HCT116 (cell line): Measurements from ENCODE around the gene RIMS4. TPM values are rescaled to one million over a fixed set of nuclear protein-coding genes. Genes with fewer than 3 reads are reported as not detected.

Experiments
- ATAC-seq: fragments of 200-7000 bp; cut with Tn5 transposase; 2 replicates; pipeline ENCODE4 v1.9.1; 2020; ENCODE audit warnings: mild to moderate bottlenecking, moderate library complexity
- BruUV-seq: library from RNA; stranded (reverse); fragments of 400-500 nt; replicated peaks from 2 replicates; lab custom pipeline; 2021; lab: Mats Ljungman, UMichigan
- CTCF ChIA-PET: fragments of 300-600 bp; sonication (Branson Sonifier 250); formaldehyde crosslinking; loops from one replicate; lab custom pipeline; 2021; ENCODE audit warnings: antibody characterized with exemption; lab: Charles Lee
- POLR2A ChIA-PET: fragments of 300-600, 350-600 bp; sonication (Branson Sonifier 250); formaldehyde crosslinking; loops from one replicate; lab custom pipeline; 2021; ENCODE audit warnings: antibody characterized with exemption; lab: Charles Lee
- RAD21 ChIA-PET, 2 experiments: fragments of 300-600 bp; sonication (Branson Sonifier 250); formaldehyde crosslinking; loops; one replicate each; lab custom pipeline; 2023; ENCODE audit warnings: low total read pairs in 2 of 2; ENCODE audit not compliant: uncharacterized antibody in 2 of 2, unreplicated experiment in 2 of 2, low non-redundant PET in 1 of 2; lab: Charles Lee
- DNase-seq: peaks from one replicate; pipeline ENCODE4 v3.0.0-alpha.2; 2010; ENCODE audit warnings: low read depth, low spot score
- H2AFZ ChIP-seq: fragments of 200-600 bp; shearing (Covaris generic), sonication (generic); 2 replicates; pipeline ENCODE4 v1.6.1; 2017; ENCODE audit warnings: low read depth, mixed run types, mixed read lengths, antibody characterized with exemption, low read length; ENCODE audit not compliant: poor library complexity, severe bottlenecking
- H3K27ac ChIP-seq: 2 replicates; pipeline ENCODE4 v1.5.1; 2012; ENCODE audit warnings: low read depth, low read length
- H3K27me3 ChIP-seq: fragments of 200-600 bp; sonication (generic); 2 replicates; pipeline ENCODE4 v1.6.1; 2016; ENCODE audit warnings: mixed run types, low read length, mixed read lengths; ENCODE audit not compliant: insufficient read depth
- H3K36me3 ChIP-seq, 2 experiments: fragments of 200-500 bp in 1 of 2; fragments of 200-600 bp in 1 of 2; sonication (Bioruptor generic) in 1 of 2; sonication (generic) in 1 of 2; 2 replicates each; pipeline versions ENCODE4 v1.5.1 to v1.6.1; 2014 to 2016; ENCODE audit warnings: low read length in 2 of 2, inconsistent platforms in 1 of 2, mixed read lengths in 1 of 2, mixed run types in 1 of 2; ENCODE audit not compliant: insufficient read depth in 2 of 2, control insufficient read depth in 1 of 2
- H3K4me1 ChIP-seq, 2 experiments: fragments of 200-600 bp in 1 of 2; sonication (generic) in 1 of 2; 2 replicates each; pipeline versions ENCODE4 v1.5.1 to v1.6.1; 2012 to 2017; ENCODE audit warnings: low read length in 2 of 2, inconsistent platforms in 1 of 2, mild to moderate bottlenecking in 1 of 2, mixed read lengths in 1 of 2, mixed run types in 1 of 2, moderate library complexity in 1 of 2; ENCODE audit not compliant: insufficient read depth in 2 of 2, control insufficient read depth in 1 of 2
- H3K4me2 ChIP-seq: fragments of 200-600 bp; sonication (generic); 2 replicates; pipeline ENCODE4 v1.6.1; 2017; ENCODE audit warnings: mixed run types, low read length, mixed read lengths
- H3K4me3 ChIP-seq, 2 experiments: fragments of 200-600 bp in 1 of 2; sonication (generic) in 1 of 2; replicated peaks in 1 of 2; 2 replicates each; pipeline ENCODE4 v1.5.1; 2011 to 2016; ENCODE audit warnings: low read length in 2 of 2, control low read depth in 1 of 2, low read depth in 1 of 2, mild to moderate bottlenecking in 1 of 2, mixed read lengths in 1 of 2, mixed run types in 1 of 2
- H3K79me2 ChIP-seq: fragments of 200-600 bp; sonication (generic); 2 replicates; pipeline ENCODE4 v1.6.1; 2017; ENCODE audit warnings: mild to moderate bottlenecking, mixed run types, low read length, moderate library complexity, mixed read lengths; ENCODE audit not compliant: insufficient read depth
- H3K9ac ChIP-seq: fragments of 200-600 bp; sonication (generic); 2 replicates; pipeline ENCODE4 v1.6.1; 2016; ENCODE audit warnings: low read length, mixed read lengths
- H3K9me2 ChIP-seq: fragments of 200-600 bp; sonication (generic), shearing (Covaris generic); 2 replicates; pipeline ENCODE4 v1.6.1; 2017; ENCODE audit warnings: mixed run types, mild to moderate bottlenecking, moderate library complexity; ENCODE audit not compliant: insufficient read depth
- H3K9me3 ChIP-seq, 2 experiments: fragments of 200-500 bp in 1 of 2; fragments of 200-600 bp in 1 of 2; sonication (Bioruptor generic) in 1 of 2; sonication (generic) in 1 of 2; 2 replicates each; pipeline ENCODE4 v1.6.1; 2014 to 2017; ENCODE audit warnings: low read length in 2 of 2, mixed read lengths in 2 of 2, inconsistent platforms in 1 of 2, low read depth in 1 of 2, mild to moderate bottlenecking in 1 of 2, mixed run types in 1 of 2, moderate library complexity in 1 of 2; ENCODE audit not compliant: control insufficient read depth in 1 of 2, insufficient read depth in 1 of 2
- H4K20me1 ChIP-seq: fragments of 200-600 bp; sonication (generic), shearing (Covaris generic); 2 replicates; pipeline ENCODE4 v1.6.1; 2017; ENCODE audit warnings: mixed run types, mild to moderate bottlenecking, moderate library complexity; ENCODE audit not compliant: insufficient read depth
- ATF3 ChIP-seq: IDR thresholded peaks from 2 replicates; pipeline ENCODE4 v1.6.1; 2012
- CBX3 ChIP-seq: IDR thresholded peaks from 2 replicates; pipeline ENCODE4 v1.6.1; 2012; ENCODE audit warnings: low read depth
- CEBPB ChIP-seq: IDR thresholded peaks from 2 replicates; pipeline ENCODE4 v1.6.1; 2012; ENCODE audit warnings: low read depth
- CTCF ChIP-seq, 3 experiments: fragments of 200-600 bp in 1 of 3; sonication (generic) in 1 of 3; IDR thresholded peaks in 2 of 3; conservative IDR thresholded peaks in 1 of 3; 2 replicates each; pipeline ENCODE4 v1.5.1; 2012 to 2017; ENCODE audit warnings: low read depth in 2 of 3, low read length in 2 of 3, antibody characterized with exemption in 1 of 3, borderline replicate concordance in 1 of 3, control low read depth in 1 of 3, mild to moderate bottlenecking in 1 of 3, mixed read lengths in 1 of 3, mixed run types in 1 of 3, moderate library complexity in 1 of 3; ENCODE audit not compliant: insufficient read depth in 1 of 3
- EGR1 ChIP-seq: IDR thresholded peaks from 2 replicates; pipeline ENCODE4 v1.6.1; 2012; ENCODE audit warnings: low read depth
- ELF1 ChIP-seq: IDR thresholded peaks from 2 replicates; pipeline ENCODE4 v1.6.1; 2012; ENCODE audit warnings: low read depth, borderline replicate concordance
- EZH2 ChIP-seq: fragments of 200-600 bp; sonication (generic); IDR thresholded peaks from 2 replicates; pipeline ENCODE4 v1.6.1; 2017; ENCODE audit warnings: antibody characterized with exemption, mixed run types
- FOSL1 ChIP-seq: IDR thresholded peaks from 2 replicates; pipeline ENCODE4 v1.6.1; 2012; ENCODE audit warnings: low read depth
- JUND ChIP-seq: IDR thresholded peaks from 2 replicates; pipeline ENCODE4 v1.6.1; 2012
- POLR2A ChIP-seq: IDR thresholded peaks from 2 replicates; pipeline ENCODE4 v1.7.0; 2011; ENCODE audit warnings: borderline replicate concordance; ENCODE audit not compliant: insufficient read depth, insufficient read length; ENCODE audit errors: extremely low read depth
- REST ChIP-seq: IDR thresholded peaks from 2 replicates; pipeline ENCODE4 v1.6.1; 2012; ENCODE audit warnings: low read depth
- SIN3A ChIP-seq: IDR thresholded peaks from 2 replicates; pipeline ENCODE4 v1.6.1; 2012; ENCODE audit warnings: low read depth
- SP1 ChIP-seq: IDR thresholded peaks from 2 replicates; pipeline ENCODE4 v1.6.1; 2012; ENCODE audit warnings: low read depth
- TCF7L2 ChIP-seq: IDR thresholded peaks from 2 replicates; pipeline ENCODE4 v1.7.0; 2011; ENCODE audit warnings: borderline replicate concordance, inconsistent platforms; ENCODE audit not compliant: insufficient read depth, insufficient read length; ENCODE audit errors: extremely low read depth
- YY1 ChIP-seq: IDR thresholded peaks from 2 replicates; pipeline ENCODE4 v1.6.1; 2011; ENCODE audit warnings: low read length, low read depth, moderate library complexity, mild to moderate bottlenecking; ENCODE audit not compliant: insufficient replicate concordance; ENCODE audit errors: extremely low read depth
- ZFX ChIP-seq: fragments of 450-650 bp; IDR thresholded peaks from 2 replicates; pipeline ENCODE4 v1.6.1; 2017
- ZNF274 ChIP-seq: fragments of 200-500 bp; sonication (Bioruptor generic); IDR thresholded peaks from 2 replicates; pipeline ENCODE4 v1.6.1; 2014; ENCODE audit warnings: mild to moderate bottlenecking, low read depth, low read length, inconsistent platforms
- intact Hi-C: fragments of 100-400 bp; cut with micrococcal nuclease; formaldehyde crosslinking; loops from 2 replicates; pipeline ENCODE4 v1.10.0; 2022
- total RNA-seq: library from RNA; stranded (reverse); gene quantifications from one replicate; pipeline ENCODE4 v1.2.1, GENCODE V29; 2021; ENCODE audit not compliant: unreplicated experiment

The RIMS4 gene
- total RNA-seq, 1 experiment from 2014 or later = 0.05 TPM

GRCh38 chr20:44795836-44796235, 14.5 kb downstream of the RIMS4 start:
- intact Hi-C loops = no loop called here
- no peak for DNase-seq

More at GRCh38 chr20:44795836-44796235, 14.5 kb downstream of the RIMS4 start:
- Histone ChIP-seq H3K4me1 (no peaks in the 10 kb centered on the region), H2AFZ (no peak overlapping the region), H4K20me1 (no peaks in the 10 kb centered on the region), H3K4me2 (no peak overlapping the region), H3K9me2 (no peaks in the 10 kb centered on the region), H3K27ac (no peak overlapping the region), H3K79me2 (no peaks in the 10 kb centered on the region), H3K9me3 (no peaks in the 10 kb centered on the region), H3K36me3 (no peaks in the 10 kb centered on the region), H3K9ac (no peak overlapping the region), H3K4me3 (no peak overlapping the region), H3K27me3 (peaks cover 6% of the 10 kb centered on the region; the same call in 1 of the 2 replicates)
- ChIA-PET POLR2A (no interaction called here), RAD21 (interaction anchor here in 1 of 2 experiments (0.6 kb wide), 1 partner anchor 300 kb away, joined by 5 read pairs; no protein-coding TSS in a partner anchor), CTCF (no interaction called here)
- no peak for ATAC-seq
- no TSS peak for BruUV-seq
- TF ChIP-seq ELF1 (no peak), SP1 (no peak), POLR2A (no peak), TCF7L2 (no peak), SIN3A (no peak), YY1 (no peak), ZNF274 (no peak), CEBPB (no peak), CTCF (IDR thresholded peaks at IDR 0.05 in 2 of 3, conservative IDR thresholded peaks at IDR 0.05 in 1 of 3; ENCODE audit: borderline replicate concordance in 1 of 3, insufficient read depth in 1 of 3, low read depth in 2 of 3, low read length in 2 of 3) (no peak), EGR1 (no peak), CBX3 (no peak), JUND (no peak), REST (no peak), ZFX (no peak), EZH2 (no peak), ATF3 (no peak), FOSL1 (no peak)
- TF ChIP-seq, all 23 proteins: peak for 0
